Measurements from ENCODE around the gene DNASE1L1. TPM values are rescaled to one million over a fixed set of nuclear protein-coding genes. Genes with fewer than 3 reads are reported as not detected.

The DNASE1L1 gene
- total and polyA plus RNA-seq, 2 of the 13 experiments (the other 11 are each of a cell fraction or from before 2014, with no cell fraction given), result 4.7 to 12.3 TPM

GRCh38 chrX:154369449-154370299, 39.4 kb downstream of the DNASE1L1 start (continued):
- TF ChIP-seq, protein P1, sequence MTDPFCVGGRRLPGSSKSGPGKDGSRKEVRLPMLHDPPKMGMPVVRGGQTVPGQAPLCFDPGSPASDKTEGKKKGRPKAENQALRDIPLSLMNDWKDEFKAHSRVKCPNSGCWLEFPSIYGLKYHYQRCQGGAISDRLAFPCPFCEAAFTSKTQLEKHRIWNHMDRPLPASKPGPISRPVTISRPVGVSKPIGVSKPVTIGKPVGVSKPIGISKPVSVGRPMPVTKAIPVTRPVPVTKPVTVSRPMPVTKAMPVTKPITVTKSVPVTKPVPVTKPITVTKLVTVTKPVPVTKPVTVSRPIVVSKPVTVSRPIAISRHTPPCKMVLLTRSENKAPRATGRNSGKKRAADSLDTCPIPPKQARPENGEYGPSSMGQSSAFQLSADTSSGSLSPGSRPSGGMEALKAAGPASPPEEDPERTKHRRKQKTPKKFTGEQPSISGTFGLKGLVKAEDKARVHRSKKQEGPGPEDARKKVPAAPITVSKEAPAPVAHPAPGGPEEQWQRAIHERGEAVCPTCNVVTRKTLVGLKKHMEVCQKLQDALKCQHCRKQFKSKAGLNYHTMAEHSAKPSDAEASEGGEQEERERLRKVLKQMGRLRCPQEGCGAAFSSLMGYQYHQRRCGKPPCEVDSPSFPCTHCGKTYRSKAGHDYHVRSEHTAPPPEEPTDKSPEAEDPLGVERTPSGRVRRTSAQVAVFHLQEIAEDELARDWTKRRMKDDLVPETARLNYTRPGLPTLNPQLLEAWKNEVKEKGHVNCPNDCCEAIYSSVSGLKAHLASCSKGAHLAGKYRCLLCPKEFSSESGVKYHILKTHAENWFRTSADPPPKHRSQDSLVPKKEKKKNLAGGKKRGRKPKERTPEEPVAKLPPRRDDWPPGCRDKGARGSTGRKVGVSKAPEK (CRISPR knock-in tag; IDR thresholded peaks at IDR 0.05; ENCODE audit: borderline replicate concordance), result no peak
- TF ChIP-seq ZNF503 (CRISPR knock-in tag; IDR thresholded peaks at IDR 0.05) (no peak), NRL (CRISPR knock-in tag; IDR thresholded peaks at IDR 0.05; ENCODE audit: borderline replicate concordance) (no peak), TOPORS (CRISPR knock-in tag; IDR thresholded peaks at IDR 0.05) (no peak), MAZ (IDR thresholded peaks at IDR 0.05; ENCODE audit: borderline replicate concordance, low read depth, low read length) (peak; percentile 41; the same call in 1 of the 2 replicates), MAZ (CRISPR knock-in tag; IDR thresholded peaks at IDR 0.05; ENCODE audit: low read depth) (no peak), THAP7 (CRISPR knock-in tag; IDR thresholded peaks at IDR 0.05) (no peak), ZBTB8A (CRISPR knock-in tag; IDR thresholded peaks at IDR 0.05; ENCODE audit: borderline replicate concordance, low read depth) (no peak), ZNF577 (CRISPR knock-in tag; IDR thresholded peaks at IDR 0.05; ENCODE audit: borderline replicate concordance, low read depth) (no peak), REL (CRISPR knock-in tag; conservative IDR thresholded peaks at IDR 0.05) (no peak), ZFP1 (CRISPR knock-in tag; IDR thresholded peaks at IDR 0.05) (no peak), RELA (CRISPR knock-in tag; IDR thresholded peaks at IDR 0.05) (no peak), EED (CRISPR knock-in tag; IDR thresholded peaks at IDR 0.05) (no peak), ZFX (CRISPR knock-in tag; IDR thresholded peaks at IDR 0.05; ENCODE audit: low read depth) (peak; percentile 40; the same call in 1 of the 2 replicates), GABPA (IDR thresholded peaks at IDR 0.05; ENCODE audit: low read depth, low read length) (no peak), GABPA (CRISPR knock-in tag; IDR thresholded peaks at IDR 0.05; ENCODE audit: low read depth) (peak; percentile 84), TAF1 (CRISPR knock-in tag; IDR thresholded peaks at IDR 0.05) (no peak), GATAD2A (CRISPR knock-in tag; IDR thresholded peaks at IDR 0.05) (0 out of 2 replicates have a peak, but pooled peaks have one; percentile 17), ZNF878 (CRISPR knock-in tag; IDR thresholded peaks at IDR 0.05) (no peak), MTF2 (CRISPR knock-in tag; IDR thresholded peaks at IDR 0.05; ENCODE audit: borderline replicate concordance) (no peak), SOX13 (IDR thresholded peaks at IDR 0.05) (no peak), SOX13 (CRISPR knock-in tag; conservative IDR thresholded peaks at IDR 0.05 in 1 of 2, IDR thresholded peaks at IDR 0.05 in 1 of 2) (no peak; a peak in 1 of 4 replicates)
- TF ChIP-seq, protein P2, sequence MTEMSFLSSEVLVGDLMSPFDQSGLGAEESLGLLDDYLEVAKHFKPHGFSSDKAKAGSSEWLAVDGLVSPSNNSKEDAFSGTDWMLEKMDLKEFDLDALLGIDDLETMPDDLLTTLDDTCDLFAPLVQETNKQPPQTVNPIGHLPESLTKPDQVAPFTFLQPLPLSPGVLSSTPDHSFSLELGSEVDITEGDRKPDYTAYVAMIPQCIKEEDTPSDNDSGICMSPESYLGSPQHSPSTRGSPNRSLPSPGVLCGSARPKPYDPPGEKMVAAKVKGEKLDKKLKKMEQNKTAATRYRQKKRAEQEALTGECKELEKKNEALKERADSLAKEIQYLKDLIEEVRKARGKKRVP (CRISPR knock-in tag; IDR thresholded peaks at IDR 0.05), result no peak

All from HepG2 (cell line).